LNCAP (cell line): ENCODE data around the gene SCMH1.

Experiments
- CTCF ChIP-seq: fragments of 450-650 bp; IDR thresholded peaks from 2 replicates; pipeline ENCODE4 v1.5.1; 2017; ENCODE audit warnings: mild to moderate bottlenecking

The SCMH1 gene

DNA sequence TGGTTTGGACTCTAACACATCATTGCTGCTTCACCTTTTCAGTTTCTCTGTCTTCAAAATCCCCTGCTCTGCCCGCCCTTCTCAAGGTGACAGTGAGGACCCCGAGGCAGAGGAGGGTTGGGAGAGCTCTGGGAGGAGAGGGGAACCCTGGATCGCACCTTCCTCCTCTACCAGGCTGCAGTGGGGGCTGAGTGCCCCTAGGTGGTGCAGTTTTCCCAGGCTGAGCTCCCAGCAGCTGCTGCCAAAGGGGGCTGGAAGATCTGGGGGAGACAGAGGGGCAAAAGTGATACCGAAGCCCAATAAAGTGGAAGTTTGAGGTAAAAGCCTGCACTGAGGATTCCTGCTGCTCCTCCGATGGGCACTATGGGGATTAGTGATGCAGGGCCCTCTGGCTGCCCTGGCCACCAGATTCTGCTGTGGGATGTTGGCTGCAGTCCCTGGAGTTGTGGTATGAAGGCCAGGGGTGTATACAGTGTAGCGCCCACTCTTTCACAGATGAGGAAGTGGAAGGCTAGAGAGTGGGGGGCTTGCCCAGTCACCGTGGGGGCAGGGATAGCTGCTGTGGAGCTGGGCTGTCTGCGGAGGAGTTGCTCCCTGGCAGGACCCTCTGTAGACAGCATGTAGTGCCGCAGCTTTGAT lies 40.7 kb upstream of the SCMH1 start:
- TF ChIP-seq CTCF: peak; percentile 91

DNA sequence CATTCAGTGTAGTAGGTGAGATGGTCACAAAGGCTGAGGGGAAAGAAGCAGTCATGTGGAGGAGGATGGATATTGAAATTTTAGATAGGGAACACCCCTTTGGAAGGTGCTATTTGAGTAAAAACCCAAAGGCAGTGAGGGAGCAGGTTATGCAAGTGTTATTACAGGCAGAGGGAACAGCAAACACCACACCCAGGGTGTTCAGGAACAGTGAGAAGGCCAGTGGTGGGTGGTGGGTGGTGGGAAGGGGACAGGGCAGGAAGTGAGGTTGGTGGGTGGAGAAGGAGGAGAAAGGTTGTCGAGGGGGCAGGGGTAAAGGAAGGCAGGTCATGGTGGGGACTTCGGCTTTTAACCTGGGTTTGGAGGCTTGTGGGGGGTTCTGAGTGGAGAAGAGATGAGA lies 39.2 kb upstream of the SCMH1 start:
- no peak for TF ChIP-seq CTCF

DNA sequence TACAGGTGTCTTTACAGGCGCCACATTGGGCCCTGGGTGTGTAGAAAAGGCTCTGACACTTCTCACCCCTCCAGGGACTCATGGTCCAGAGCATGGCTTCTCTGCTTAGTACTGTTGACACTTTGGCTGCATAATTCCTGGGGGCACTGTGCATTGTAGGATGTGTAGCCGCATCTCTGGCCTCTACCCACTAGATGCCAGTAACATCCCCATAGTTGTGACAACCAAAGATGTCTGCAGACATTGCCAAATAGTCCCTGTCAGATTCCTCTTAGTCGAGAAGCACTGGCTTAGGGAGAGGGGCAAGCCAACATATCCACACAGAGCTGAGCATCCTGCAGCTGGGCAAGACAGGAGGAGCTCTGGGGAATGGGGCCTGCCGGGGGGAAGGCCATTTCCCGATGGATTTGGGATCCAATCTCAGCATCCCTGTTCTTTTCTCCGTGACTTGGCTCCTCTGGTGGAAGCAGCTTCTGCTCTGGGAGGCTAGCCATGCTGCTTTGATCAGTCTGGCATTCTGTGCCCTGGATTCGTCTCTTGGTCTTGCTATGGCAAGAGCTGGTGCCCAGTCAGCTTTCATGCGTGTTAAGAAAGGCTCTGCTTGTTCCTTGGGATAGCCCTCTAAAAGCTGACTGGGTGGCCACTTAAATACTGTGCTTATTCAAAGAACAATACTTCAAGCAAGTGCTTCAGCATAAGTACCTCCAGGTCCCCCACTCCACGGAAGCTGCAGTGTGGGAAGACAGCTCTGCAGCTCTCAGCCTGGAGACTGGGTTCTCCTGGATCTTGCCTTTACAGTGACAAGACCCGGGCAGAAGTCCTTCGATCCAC lies 38.3 kb upstream of the SCMH1 start:
- no peak for TF ChIP-seq CTCF

GRCh38 chr1:41278076-41278475 lies 36.0 kb upstream of the SCMH1 start:
- no peak for TF ChIP-seq CTCF

DNA sequence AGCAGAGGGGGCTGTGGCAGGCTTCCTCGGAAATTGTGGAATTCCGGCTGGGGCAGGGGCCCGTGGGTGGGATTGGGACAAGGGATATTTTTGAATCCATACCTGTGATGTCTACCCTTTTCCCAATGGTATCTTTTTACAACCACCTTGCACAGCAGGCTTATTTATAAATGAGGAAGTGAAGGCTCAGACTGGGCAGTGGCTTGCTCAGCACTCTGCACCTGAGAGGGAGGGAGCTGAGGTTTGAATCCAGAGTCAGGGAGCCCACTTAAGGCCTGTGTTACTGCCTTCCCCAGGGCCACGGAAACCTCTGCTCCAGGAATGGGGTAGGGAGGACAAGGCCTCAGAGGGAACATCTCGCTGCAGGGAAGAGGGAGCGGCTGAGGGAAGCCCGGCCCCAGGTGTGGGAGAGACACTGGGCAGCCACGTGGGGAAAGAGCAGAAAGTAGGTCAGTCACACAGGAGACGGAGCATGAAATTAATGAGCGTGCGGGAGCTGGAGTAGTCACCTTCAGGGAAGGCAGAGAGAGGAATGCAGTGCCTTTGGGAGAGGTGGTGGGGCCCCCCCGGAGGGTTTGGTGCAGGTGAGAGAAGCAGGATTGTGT lies 35.4 kb upstream of the SCMH1 start:
- no peak for TF ChIP-seq CTCF

- TF ChIP-seq CTCF: no peak
Measured at GRCh38 chr1:41275831-41276230, 33.7 kb upstream of the SCMH1 start.

DNA sequence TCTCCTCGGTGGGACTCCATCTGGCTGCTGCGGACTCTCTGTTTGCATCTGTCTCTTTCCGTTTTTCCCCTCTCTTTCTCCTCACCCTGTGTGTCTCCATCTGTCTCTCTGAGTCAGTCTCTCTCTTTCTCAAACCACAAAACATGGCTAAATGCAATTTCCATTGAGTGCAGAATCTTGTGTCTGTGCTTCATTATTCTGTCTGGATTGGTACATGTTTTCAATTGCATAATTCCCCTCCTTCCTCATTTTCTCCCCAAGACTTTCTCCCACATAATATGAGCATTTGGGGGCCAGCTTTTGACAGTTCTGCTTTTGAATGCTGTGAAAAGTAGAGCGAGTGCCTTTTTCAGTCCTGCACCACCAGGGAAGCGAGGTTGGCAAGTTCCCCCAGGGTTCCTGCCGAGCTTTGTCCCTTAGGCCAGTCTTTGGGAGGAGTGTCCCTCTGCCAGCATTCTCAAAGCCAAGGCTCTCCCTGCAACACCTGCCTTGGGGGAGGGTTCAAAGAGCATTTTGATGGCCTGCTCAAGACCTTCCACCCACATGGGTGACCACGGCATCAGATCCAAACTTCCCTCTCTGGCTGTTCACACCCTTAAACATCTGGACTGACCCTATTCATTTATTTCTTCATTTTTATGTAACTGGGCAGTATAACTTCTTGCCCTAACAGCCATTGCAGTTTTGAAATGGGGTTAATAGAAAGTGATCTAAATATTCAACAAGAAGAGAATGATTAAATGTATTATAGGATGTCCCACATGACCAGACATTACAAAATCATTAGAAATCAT lies 32.8 kb upstream of the SCMH1 start:
- TF ChIP-seq CTCF: no peak
